ENCODE data around the gene CLN3. TPM values are rescaled to one million over a fixed set of nuclear protein-coding genes. Genes with fewer than 3 reads are reported as not detected.

Gene CLN3
- total RNA-seq, 4 donors from 2014 or later, result 10.6 to 34.5 (median 22.7) TPM

GRCh38 chr16:28495098-28495793, 3.4 kb upstream of the CLN3 start:
- TF ChIP-seq CTCF (IDR thresholded peaks at IDR 0.05; ENCODE audit: low read depth), result no peak

DNA sequence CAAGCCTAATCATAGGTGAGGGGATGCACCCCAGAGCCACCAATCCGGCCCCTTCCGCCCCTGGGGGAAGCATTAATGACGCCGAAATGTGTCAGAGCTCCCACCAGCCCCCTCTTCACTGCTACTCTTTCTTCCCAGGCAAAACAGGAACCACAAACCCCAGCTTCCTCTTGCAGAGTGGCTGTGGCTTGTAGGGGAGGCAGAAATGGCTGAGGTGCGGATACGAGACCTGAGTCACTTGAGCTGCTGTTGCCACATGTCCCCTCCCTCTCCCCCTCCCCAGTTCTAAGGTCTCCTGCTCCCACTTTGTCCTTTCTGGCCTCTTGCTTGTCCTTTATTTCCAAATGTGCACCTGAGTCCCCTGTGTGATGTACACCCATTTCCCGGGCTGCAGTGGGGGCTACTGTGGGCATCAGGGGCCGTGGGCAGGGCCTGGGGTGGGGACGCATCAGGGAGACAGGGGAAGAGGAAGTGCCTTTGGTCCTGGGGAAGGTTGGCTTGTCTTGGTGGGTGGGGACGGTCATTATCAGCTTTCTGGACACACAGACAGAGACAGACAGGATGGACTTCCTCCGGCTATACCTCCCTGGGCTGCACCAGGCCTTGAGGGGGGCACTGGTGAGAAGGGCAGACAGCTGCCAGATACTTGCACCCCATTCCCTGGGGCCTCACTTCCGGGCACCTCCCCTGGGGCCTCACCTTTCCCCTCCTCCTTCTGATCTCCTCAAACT, 2.4 kb upstream of the CLN3 start, which contains the start of gene APOBR:
APOBR (plus strand) TSS at position 523 of the 731 bp plus-strand sequence; CDS start at position 562, 39 bp downstream.
- TF ChIP-seq CTCF (IDR thresholded peaks at IDR 0.05; ENCODE audit: low read depth), result no peak

GRCh38 chr16:28492511-28492910, 637 bp upstream of the CLN3 start:
- TF ChIP-seq CTCF (IDR thresholded peaks at IDR 0.05; ENCODE audit: low read depth), result no peak

- TF ChIP-seq CTCF (IDR thresholded peaks at IDR 0.05; ENCODE audit: low read depth), result no peak
These were observed 474 bp downstream of the CLN3 start for GRCh38 chr16:28491230-28491969.

GRCh38 chr16:28486266-28486665, 5.6 kb downstream of the CLN3 start:
- no peak for TF ChIP-seq CTCF (IDR thresholded peaks at IDR 0.05; ENCODE audit: low read depth)

DNA sequence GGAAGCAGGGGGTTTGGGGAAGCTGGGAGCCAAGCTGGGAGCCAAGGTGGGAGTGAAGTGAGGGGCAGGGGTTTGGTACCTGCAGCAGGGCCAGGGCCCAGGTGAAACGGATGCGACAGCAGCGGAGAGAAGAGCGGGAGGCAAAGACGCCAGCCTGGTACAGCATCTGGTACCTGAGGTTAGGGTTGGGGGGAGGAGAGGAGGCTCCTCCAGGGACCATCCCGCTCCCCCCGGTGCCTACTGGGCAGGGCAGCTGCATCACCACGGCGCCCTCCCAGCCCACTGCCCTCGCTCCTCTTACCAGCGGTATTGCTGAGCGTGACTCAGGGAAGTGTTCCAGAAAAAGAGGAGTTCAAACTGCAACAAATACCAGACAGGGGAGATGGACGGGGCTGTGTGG, 9.8 kb downstream of the CLN3 start:
- TF ChIP-seq CTCF (IDR thresholded peaks at IDR 0.05; ENCODE audit: low read depth), result no peak

Measured in subcutaneous adipose tissue (tissue), 4 donors.